ENCODE results near the gene CDK9. TPM values are rescaled to one million over a fixed set of nuclear protein-coding genes. Genes with fewer than 3 reads are reported as not detected.

Gene CDK9
- total and polyA plus RNA-seq, 2 of the 4 experiments (the other 2 are of a cell fraction), result 30.3 to 49.9 TPM

DNA sequence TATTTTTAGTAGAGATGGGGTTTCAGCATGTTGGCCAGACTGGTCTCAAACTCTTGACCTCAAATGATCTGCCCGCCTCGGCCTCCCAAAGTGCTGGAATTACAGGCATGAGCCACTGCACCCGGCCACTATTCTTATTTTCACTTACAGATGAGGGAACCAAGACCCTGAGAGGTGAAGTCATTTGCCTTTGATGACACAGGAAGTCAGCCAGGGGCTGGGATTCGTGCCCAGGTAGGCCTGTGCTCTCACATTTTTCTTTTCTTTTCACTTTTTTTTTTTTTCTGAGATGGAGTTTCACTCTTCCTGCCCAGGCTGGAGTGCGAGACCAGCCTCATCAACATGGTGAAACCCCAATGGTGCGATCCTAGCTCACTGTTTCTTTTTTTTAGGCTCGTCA, 46.4 kb downstream of the CDK9 start:
- intact Hi-C loops (cut with micrococcal nuclease), result no loop called here
- H2AFZ ChIP-seq (replicated peaks; ENCODE audit: low read length, poor library complexity), result no peak overlapping the region
- no peak overlapping the region for H2AK5ac ChIP-seq (ENCODE audit: low read depth, low read length)
- no peak overlapping the region for H3K18ac ChIP-seq (ENCODE audit: low read depth, low read length)
- H3K23ac ChIP-seq (ENCODE audit: low read depth, low read length), result no peak overlapping the region
- no peak overlapping the region for H2BK120ac ChIP-seq (ENCODE audit: low read depth, low read length)
- H2BK5ac ChIP-seq (ENCODE audit: low read depth, low read length, poor library complexity, severe bottlenecking), result no peak overlapping the region
- H4K20me1 ChIP-seq (ENCODE audit: insufficient read depth, low read length), result no peaks in the 10 kb centered on the region; the same call in 1 of the 2 replicates
- H3K79me1 ChIP-seq (ENCODE audit: low read depth in 1 of 2, low read length in 2 of 2), result peaks cover 24 to 63% of the 10 kb centered on the region in 2 experiments
- no peaks in the 10 kb centered on the region for H3K27me3 ChIP-seq (ENCODE audit: control insufficient read depth, insufficient read depth, low read length)
- H3K4me3 ChIP-seq (ENCODE audit: insufficient read depth, low read depth, low read length), result no peak overlapping the region
- H3K56ac ChIP-seq (ENCODE audit: extremely low read depth, insufficient read depth, low read length), result no peak overlapping the region
- no peak overlapping the region for H4K8ac ChIP-seq (ENCODE audit: low read depth in 2 of 2, low read length in 2 of 2)
- TF ChIP-seq RCOR1 (IDR thresholded peaks at IDR 0.05; ENCODE audit: insufficient replicate concordance, low read length) (no peak), RAD21 (IDR thresholded peaks at IDR 0.05; ENCODE audit: low read length) (no peak), BHLHE40 (IDR thresholded peaks at IDR 0.05; ENCODE audit: low read depth, low read length) (no peak), MAZ (IDR thresholded peaks at IDR 0.05; ENCODE audit: borderline replicate concordance, low read depth, low read length) (no peak), POLR2A (IDR thresholded peaks at IDR 0.05; ENCODE audit: low read depth, low read length) (no peak), ELK1 (IDR thresholded peaks at IDR 0.05; ENCODE audit: borderline replicate concordance, low read depth, low read length) (no peak), MAFK (IDR thresholded peaks at IDR 0.05; ENCODE audit: low read depth, low read length) (no peak), RFX5 (IDR thresholded peaks at IDR 0.05; ENCODE audit: low read depth, low read length) (no peak), CEBPB (IDR thresholded peaks at IDR 0.05; ENCODE audit: low read depth, low read length) (no peak), MXI1 (IDR thresholded peaks at IDR 0.05; ENCODE audit: borderline replicate concordance, low read depth, low read length) (no peak), CHD1 (IDR thresholded peaks at IDR 0.05; ENCODE audit: low read depth, low read length) (no peak), FOS (IDR thresholded peaks at IDR 0.05; ENCODE audit: low read depth, low read length) (no peak), SMC3 (IDR thresholded peaks at IDR 0.05; ENCODE audit: low read depth, low read length) (no peak)
- TF ChIP-seq, protein P1, sequence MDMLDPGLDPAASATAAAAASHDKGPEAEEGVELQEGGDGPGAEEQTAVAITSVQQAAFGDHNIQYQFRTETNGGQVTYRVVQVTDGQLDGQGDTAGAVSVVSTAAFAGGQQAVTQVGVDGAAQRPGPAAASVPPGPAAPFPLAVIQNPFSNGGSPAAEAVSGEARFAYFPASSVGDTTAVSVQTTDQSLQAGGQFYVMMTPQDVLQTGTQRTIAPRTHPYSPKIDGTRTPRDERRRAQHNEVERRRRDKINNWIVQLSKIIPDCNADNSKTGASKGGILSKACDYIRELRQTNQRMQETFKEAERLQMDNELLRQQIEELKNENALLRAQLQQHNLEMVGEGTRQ (IDR thresholded peaks at IDR 0.05; ENCODE audit: low read depth, low read length), result no peak
- no peak overlapping the region for H2BK15ac ChIP-seq (ENCODE audit: low read depth, low read length)
- no peak overlapping the region for H4K5ac ChIP-seq (ENCODE audit: low read depth, low read length)
- no peak overlapping the region for H2BK20ac ChIP-seq (ENCODE audit: low read depth, low read length)
- no peak overlapping the region for H3K14ac ChIP-seq (replicated peaks; ENCODE audit: low read depth, low read length)
- H3K4me1 ChIP-seq (ENCODE audit: control insufficient read depth, insufficient read depth, low read length), result peaks cover 33% of the 10 kb centered on the region
- H3K9me3 ChIP-seq (ENCODE audit: control insufficient read depth, insufficient read depth, low read length), result no peaks in the 10 kb centered on the region
- no peak overlapping the region for H3K4me2 ChIP-seq (ENCODE audit: low read depth, low read length)
- H4K91ac ChIP-seq (ENCODE audit: insufficient read depth, low read depth, low read length), result no peak overlapping the region
- WGBS, 2 experiments (ENCODE audit: extremely low coverage in 2 of 2, insufficient read length in 1 of 2), result no CpG with 5 or more reads among the region's 7 CpGs
- no peak for ATAC-seq (ENCODE audit: low read depth)
- no peak overlapping the region for H3K9ac ChIP-seq (ENCODE audit: low read depth, low read length)
- POLR2A ChIA-PET (ENCODE audit: unreplicated experiment), result no interaction called here
- H3K4ac ChIP-seq (ENCODE audit: low read depth, low read length), result no peak overlapping the region
- in situ Hi-C loops (cut with MboI; ENCODE audit: low sequenced_read_pairs), result no loop called here
- no peak overlapping the region for H3K27ac ChIP-seq (ENCODE audit: insufficient read depth, low read length)
- H2AK9ac ChIP-seq (replicated peaks; ENCODE audit: low read depth, low read length, poor library complexity), result no peak overlapping the region
- peaks cover 5% of the 10 kb centered on the region for H3K36me3 ChIP-seq (ENCODE audit: control insufficient read depth, insufficient read depth, low read length)
- dilution Hi-C loops (cut with HindIII; ENCODE audit: low sequenced_read_pairs, unreplicated experiment), result no loop called here
- CTCF ChIA-PET, result no interaction called here
- BruUV-seq (replicated peaks), result no TSS peak
- DNase-seq, result no peak
- peaks cover 31% of the 10 kb centered on the region for H3K9me1 ChIP-seq (ENCODE audit: insufficient read depth, low read length)
